HCT116 (cell line): ENCODE measurements around the gene MAPRE2.
"Not testable (repeated sequence)": the region's sequence is repeated elsewhere in the genome, so short reads cannot be mapped to it uniquely, and the experiment has no call there.

Source experiments
- EGR1 ChIP-seq: IDR thresholded peaks from 2 replicates; pipeline ENCODE4 v1.6.1; 2012; ENCODE audit warnings: low read depth
- EZH2 ChIP-seq: fragments of 200-600 bp; sonication (generic); IDR thresholded peaks from 2 replicates; pipeline ENCODE4 v1.6.1; 2017; ENCODE audit warnings: antibody characterized with exemption, mixed run types
- FOSL1 ChIP-seq: IDR thresholded peaks from 2 replicates; pipeline ENCODE4 v1.6.1; 2012; ENCODE audit warnings: low read depth
- POLR2A ChIP-seq: IDR thresholded peaks from 2 replicates; pipeline ENCODE4 v1.7.0; 2011; ENCODE audit warnings: borderline replicate concordance; ENCODE audit not compliant: insufficient read depth, insufficient read length; ENCODE audit errors: extremely low read depth
- POLR2AphosphoS5 ChIP-seq: IDR thresholded peaks from 2 replicates; pipeline ENCODE4 v1.6.1; 2011; ENCODE audit warnings: mild to moderate bottlenecking, low read depth, low read length, moderate library complexity
- RAD21 ChIP-seq: IDR thresholded peaks from 2 replicates; pipeline ENCODE4 v1.6.1; 2012; ENCODE audit warnings: low read depth, mild to moderate bottlenecking
- SIN3A ChIP-seq: IDR thresholded peaks from 2 replicates; pipeline ENCODE4 v1.6.1; 2012; ENCODE audit warnings: low read depth
- TCF7L2 ChIP-seq: IDR thresholded peaks from 2 replicates; pipeline ENCODE4 v1.7.0; 2011; ENCODE audit warnings: borderline replicate concordance, inconsistent platforms; ENCODE audit not compliant: insufficient read depth, insufficient read length; ENCODE audit errors: extremely low read depth
- TF ChIP-seq, protein P1 (sequence below), 3 experiments: fragments of 200-600 bp in 1 of 3; sonication (generic) in 1 of 3; IDR thresholded peaks in 2 of 3; conservative IDR thresholded peaks in 1 of 3; 2 replicates each; pipeline ENCODE4 v1.5.1; 2012 to 2017; ENCODE audit warnings: low read depth in 2 of 3, low read length in 2 of 3, antibody characterized with exemption in 1 of 3, borderline replicate concordance in 1 of 3, control low read depth in 1 of 3, mild to moderate bottlenecking in 1 of 3, mixed read lengths in 1 of 3, mixed run types in 1 of 3, moderate library complexity in 1 of 3; ENCODE audit not compliant: insufficient read depth in 1 of 3
- TF ChIP-seq, protein P2 (sequence below): IDR thresholded peaks from 2 replicates; pipeline ENCODE4 v1.6.1; 2012
- TF ChIP-seq, protein P3 (sequence below): IDR thresholded peaks from 2 replicates; pipeline ENCODE4 v1.6.1; 2012; ENCODE audit warnings: low read depth

DNA sequence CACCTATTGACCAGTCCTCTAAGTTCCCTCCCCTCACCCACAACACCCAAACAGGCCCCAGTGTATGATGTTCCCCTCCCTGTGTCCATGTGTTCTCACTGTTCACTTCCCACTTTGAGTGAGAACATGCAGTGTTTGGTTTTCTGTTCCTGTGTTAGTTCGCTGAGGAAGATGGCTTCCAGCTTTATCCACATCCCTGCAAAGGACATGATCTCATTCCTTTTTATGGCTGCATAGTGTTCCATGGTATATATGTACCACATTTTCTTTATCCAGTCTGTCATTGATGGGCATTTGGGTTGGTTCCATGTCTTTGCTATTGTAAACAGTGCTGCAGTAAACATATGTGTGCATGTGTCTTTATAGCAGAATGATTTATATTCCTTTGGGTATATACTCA lies 66.9 kb downstream of the MAPRE2 start:
- TF ChIP-seq, protein P1, sequence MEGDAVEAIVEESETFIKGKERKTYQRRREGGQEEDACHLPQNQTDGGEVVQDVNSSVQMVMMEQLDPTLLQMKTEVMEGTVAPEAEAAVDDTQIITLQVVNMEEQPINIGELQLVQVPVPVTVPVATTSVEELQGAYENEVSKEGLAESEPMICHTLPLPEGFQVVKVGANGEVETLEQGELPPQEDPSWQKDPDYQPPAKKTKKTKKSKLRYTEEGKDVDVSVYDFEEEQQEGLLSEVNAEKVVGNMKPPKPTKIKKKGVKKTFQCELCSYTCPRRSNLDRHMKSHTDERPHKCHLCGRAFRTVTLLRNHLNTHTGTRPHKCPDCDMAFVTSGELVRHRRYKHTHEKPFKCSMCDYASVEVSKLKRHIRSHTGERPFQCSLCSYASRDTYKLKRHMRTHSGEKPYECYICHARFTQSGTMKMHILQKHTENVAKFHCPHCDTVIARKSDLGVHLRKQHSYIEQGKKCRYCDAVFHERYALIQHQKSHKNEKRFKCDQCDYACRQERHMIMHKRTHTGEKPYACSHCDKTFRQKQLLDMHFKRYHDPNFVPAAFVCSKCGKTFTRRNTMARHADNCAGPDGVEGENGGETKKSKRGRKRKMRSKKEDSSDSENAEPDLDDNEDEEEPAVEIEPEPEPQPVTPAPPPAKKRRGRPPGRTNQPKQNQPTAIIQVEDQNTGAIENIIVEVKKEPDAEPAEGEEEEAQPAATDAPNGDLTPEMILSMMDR (IDR thresholded peaks at IDR 0.05 in 2 of 3, conservative IDR thresholded peaks at IDR 0.05 in 1 of 3; ENCODE audit: borderline replicate concordance in 1 of 3, insufficient read depth in 1 of 3, low read depth in 2 of 3, low read length in 2 of 3) = not testable (repeated sequence)
- not testable (repeated sequence) for TF ChIP-seq FOSL1, RAD21, POLR2A, TCF7L2, POLR2AphosphoS5, EGR1, EZH2, SIN3A
- TF ChIP-seq, protein P2, sequence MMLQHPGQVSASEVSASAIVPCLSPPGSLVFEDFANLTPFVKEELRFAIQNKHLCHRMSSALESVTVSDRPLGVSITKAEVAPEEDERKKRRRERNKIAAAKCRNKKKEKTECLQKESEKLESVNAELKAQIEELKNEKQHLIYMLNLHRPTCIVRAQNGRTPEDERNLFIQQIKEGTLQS = not testable (repeated sequence)
- TF ChIP-seq, protein P3, sequence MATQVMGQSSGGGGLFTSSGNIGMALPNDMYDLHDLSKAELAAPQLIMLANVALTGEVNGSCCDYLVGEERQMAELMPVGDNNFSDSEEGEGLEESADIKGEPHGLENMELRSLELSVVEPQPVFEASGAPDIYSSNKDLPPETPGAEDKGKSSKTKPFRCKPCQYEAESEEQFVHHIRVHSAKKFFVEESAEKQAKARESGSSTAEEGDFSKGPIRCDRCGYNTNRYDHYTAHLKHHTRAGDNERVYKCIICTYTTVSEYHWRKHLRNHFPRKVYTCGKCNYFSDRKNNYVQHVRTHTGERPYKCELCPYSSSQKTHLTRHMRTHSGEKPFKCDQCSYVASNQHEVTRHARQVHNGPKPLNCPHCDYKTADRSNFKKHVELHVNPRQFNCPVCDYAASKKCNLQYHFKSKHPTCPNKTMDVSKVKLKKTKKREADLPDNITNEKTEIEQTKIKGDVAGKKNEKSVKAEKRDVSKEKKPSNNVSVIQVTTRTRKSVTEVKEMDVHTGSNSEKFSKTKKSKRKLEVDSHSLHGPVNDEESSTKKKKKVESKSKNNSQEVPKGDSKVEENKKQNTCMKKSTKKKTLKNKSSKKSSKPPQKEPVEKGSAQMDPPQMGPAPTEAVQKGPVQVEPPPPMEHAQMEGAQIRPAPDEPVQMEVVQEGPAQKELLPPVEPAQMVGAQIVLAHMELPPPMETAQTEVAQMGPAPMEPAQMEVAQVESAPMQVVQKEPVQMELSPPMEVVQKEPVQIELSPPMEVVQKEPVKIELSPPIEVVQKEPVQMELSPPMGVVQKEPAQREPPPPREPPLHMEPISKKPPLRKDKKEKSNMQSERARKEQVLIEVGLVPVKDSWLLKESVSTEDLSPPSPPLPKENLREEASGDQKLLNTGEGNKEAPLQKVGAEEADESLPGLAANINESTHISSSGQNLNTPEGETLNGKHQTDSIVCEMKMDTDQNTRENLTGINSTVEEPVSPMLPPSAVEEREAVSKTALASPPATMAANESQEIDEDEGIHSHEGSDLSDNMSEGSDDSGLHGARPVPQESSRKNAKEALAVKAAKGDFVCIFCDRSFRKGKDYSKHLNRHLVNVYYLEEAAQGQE = not testable (repeated sequence)
